GM12878 (cell line): ENCODE results near the gene FAM227B. TPM values are rescaled to one million over a fixed set of nuclear protein-coding genes. Genes with fewer than 3 reads are reported as not detected.

Experiments used
- ATF7 ChIP-seq: fragments of 450-650 bp; IDR thresholded peaks from 2 replicates; pipeline ENCODE4 v1.6.1; 2016; ENCODE audit warnings: low read depth, mild to moderate bottlenecking
- BACH1 ChIP-seq: fragments of 450-650 bp; IDR thresholded peaks from 2 replicates; pipeline ENCODE4 v1.6.1; 2017; ENCODE audit warnings: mild to moderate bottlenecking, borderline replicate concordance
- BCL11A ChIP-seq: IDR thresholded peaks from 2 replicates; pipeline ENCODE4 v1.6.1; 2011; ENCODE audit warnings: low read depth, low read length
- BHLHE40 ChIP-seq, 2 experiments: fragments of 450-650 bp in 1 of 2; IDR thresholded peaks; 2 replicates each; pipeline ENCODE4 v1.6.1; 2011 to 2017; ENCODE audit warnings: low read depth in 2 of 2, borderline replicate concordance in 1 of 2, improper control_type of control experiment in 1 of 2, low read length in 1 of 2, mild to moderate bottlenecking in 1 of 2
- CBX3 ChIP-seq: fragments of 200-600 bp; sonication (generic); IDR thresholded peaks from 2 replicates; pipeline ENCODE4 v1.6.1; 2016; ENCODE audit warnings: low read depth, borderline replicate concordance
- ETV6 ChIP-seq, 2 experiments: fragments of 450-650 bp in 1 of 2; IDR thresholded peaks in 1 of 2; conservative IDR thresholded peaks in 1 of 2; 2 replicates each; pipeline ENCODE4 v1.6.1; 2014; ENCODE audit warnings: antibody characterized with exemption in 1 of 2, borderline replicate concordance in 1 of 2, low read depth in 1 of 2, mild to moderate bottlenecking in 1 of 2, moderate library complexity in 1 of 2
- IKZF1 ChIP-seq: fragments of 450-650 bp; conservative IDR thresholded peaks from 2 replicates; pipeline ENCODE4 v1.6.1; 2017; ENCODE audit warnings: antibody characterized with exemption, mild to moderate bottlenecking
- IKZF2 ChIP-seq, 2 experiments: fragments of 450-650 bp; IDR thresholded peaks; 2 replicates each; pipeline ENCODE4 v1.6.1; 2017; ENCODE audit warnings: mild to moderate bottlenecking in 2 of 2, moderate library complexity in 2 of 2
- MTA3 ChIP-seq: IDR thresholded peaks from 2 replicates; pipeline ENCODE4 v1.6.1; 2012; ENCODE audit warnings: low read length, inconsistent platforms, borderline replicate concordance
- MXI1 ChIP-seq: fragments of 150-350 bp; IDR thresholded peaks from 2 replicates; pipeline ENCODE4 v1.6.1; 2011; ENCODE audit warnings: low read depth, mild to moderate bottlenecking, inconsistent platforms, low read length, improper control_type of control experiment
- NFYA ChIP-seq: IDR thresholded peaks from 2 replicates; pipeline ENCODE4 v1.6.1; 2011; ENCODE audit warnings: low read depth, mild to moderate bottlenecking, low read length, improper control_type of control experiment, borderline replicate concordance
- NFYB ChIP-seq: IDR thresholded peaks from 2 replicates; pipeline ENCODE4 v1.6.1; 2011; ENCODE audit warnings: low read depth, mild to moderate bottlenecking, low read length, improper control_type of control experiment, moderate library complexity; ENCODE audit not compliant: insufficient read depth
- TARDBP ChIP-seq: IDR thresholded peaks from 2 replicates; pipeline ENCODE4 v1.6.1; 2016; ENCODE audit warnings: borderline replicate concordance
- ZNF24 ChIP-seq: fragments of 450-650 bp; IDR thresholded peaks from 2 replicates; pipeline ENCODE4 v1.6.1; 2017; ENCODE audit warnings: antibody characterized with exemption, mild to moderate bottlenecking
- polyA plus RNA-seq, 11 experiments: library from polyadenylated mRNA; depleted of rRNA in 4 of 11; unstranded in 6 of 11; stranded (reverse) in 5 of 11; fragments of >200 nt; fragmentation: Nextera tagmentation in 4 of 11; fragmentation: Illumina TruSeq in 1 of 11; extraction: Ambion mirVana in 4 of 11; extraction: Trizol in 1 of 11; gene quantifications; 1 replicate in 1 of 11; 2 replicates in 10 of 11; pipeline versions ENCODE4 v1.2.1 to v1.2.3, GENCODE V29; 2011 to 2016; ENCODE audit warnings: inconsistent platforms in 2 of 11, missing spikeins in 2 of 11, low read depth in 1 of 11
- total RNA-seq, 4 experiments: library from RNA; depleted of rRNA in 3 of 4; stranded (reverse); fragments of >200 nt in 3 of 4; fragmentation: Illumina TruSeq in 1 of 4; extraction: Trizol in 1 of 4; gene quantifications; 2 replicates each; pipeline versions ENCODE4 v1.2.1 to v1.2.3, GENCODE V29; 2013 to 2021
- TF ChIP-seq, protein P1 (sequence below): IDR thresholded peaks from 2 replicates; pipeline ENCODE4 v1.6.1; 2011; ENCODE audit warnings: mild to moderate bottlenecking, low read depth, low read length, moderate library complexity; ENCODE audit not compliant: insufficient replicate concordance
- TF ChIP-seq, protein P2 (sequence below): IDR thresholded peaks from 2 replicates; pipeline ENCODE4 v1.6.1; 2012; ENCODE audit warnings: low read depth, low read length, improper control_type of control experiment
- TF ChIP-seq, protein P3 (sequence below): IDR thresholded peaks from 2 replicates; pipeline ENCODE4 v1.6.1; 2012; ENCODE audit warnings: low read depth, low read length, improper control_type of control experiment
- TF ChIP-seq, protein P4 (sequence below): fragments of 450-650 bp; formaldehyde crosslinking; IDR thresholded peaks from 2 replicates; pipeline ENCODE4 v1.5.0; 2022; ENCODE audit warnings: mild to moderate bottlenecking, missing genetic modification characterization
- TF ChIP-seq, protein P5 (sequence below): fragments of 450-650 bp; IDR thresholded peaks from 2 replicates; pipeline ENCODE4 v1.6.1; 2017; ENCODE audit warnings: mild to moderate bottlenecking, low read depth, inconsistent platforms; ENCODE audit not compliant: poor library complexity, severe bottlenecking

The FAM227B gene
- total and polyA plus RNA-seq, 10 of the 15 experiments (the other 5 are each of a cell fraction or from before 2014, with no cell fraction given) = 3.9 to 12.6 (median 6.9) TPM

DNA sequence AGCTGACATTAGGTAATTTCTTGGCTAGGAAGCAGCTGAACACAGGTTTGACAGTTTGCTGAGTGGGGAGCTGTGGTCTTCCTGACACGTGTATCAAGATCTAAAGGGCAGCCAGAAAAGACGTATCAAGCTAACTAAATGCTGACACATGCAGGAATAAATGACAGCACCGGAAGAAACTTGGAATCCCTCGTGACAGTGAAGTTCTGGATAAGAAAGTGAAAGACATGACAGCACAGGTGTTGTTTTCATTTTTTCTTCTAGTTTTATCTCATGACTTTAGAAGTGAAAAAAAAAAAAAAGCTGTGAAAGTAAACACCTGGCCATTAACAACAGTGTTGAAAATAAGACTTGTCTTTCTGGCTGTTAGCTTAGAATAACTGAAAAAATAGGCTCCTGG is 148.9 kb downstream of the FAM227B start (continued):
- TF ChIP-seq, protein P1, sequence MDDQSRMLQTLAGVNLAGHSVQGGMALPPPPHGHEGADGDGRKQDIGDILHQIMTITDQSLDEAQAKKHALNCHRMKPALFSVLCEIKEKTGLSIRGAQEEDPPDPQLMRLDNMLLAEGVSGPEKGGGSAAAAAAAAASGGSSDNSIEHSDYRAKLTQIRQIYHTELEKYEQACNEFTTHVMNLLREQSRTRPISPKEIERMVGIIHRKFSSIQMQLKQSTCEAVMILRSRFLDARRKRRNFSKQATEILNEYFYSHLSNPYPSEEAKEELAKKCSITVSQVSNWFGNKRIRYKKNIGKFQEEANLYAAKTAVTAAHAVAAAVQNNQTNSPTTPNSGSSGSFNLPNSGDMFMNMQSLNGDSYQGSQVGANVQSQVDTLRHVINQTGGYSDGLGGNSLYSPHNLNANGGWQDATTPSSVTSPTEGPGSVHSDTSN = no peak
- peak; percentile 63; a peak in 3 of 4 replicates for TF ChIP-seq IKZF2 (IDR thresholded peaks at IDR 0.05)
- peak; percentile 36; the same call in 1 of the 2 replicates for TF ChIP-seq IKZF1
- TF ChIP-seq ATF7 = peak; percentile 95
- TF ChIP-seq, protein P2, sequence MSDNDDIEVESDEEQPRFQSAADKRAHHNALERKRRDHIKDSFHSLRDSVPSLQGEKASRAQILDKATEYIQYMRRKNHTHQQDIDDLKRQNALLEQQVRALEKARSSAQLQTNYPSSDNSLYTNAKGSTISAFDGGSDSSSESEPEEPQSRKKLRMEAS = peak; percentile 30; the same call in 1 of the 2 replicates
- peak; percentile 85 to 90; a peak in 3 of 4 replicates for TF ChIP-seq BHLHE40 (IDR thresholded peaks at IDR 0.05; ENCODE audit: borderline replicate concordance in 1 of 2, low read depth in 2 of 2, low read length in 1 of 2)
- no peak for TF ChIP-seq MTA3
- TF ChIP-seq BACH1 = peak; percentile 68; the same call in 1 of the 2 replicates
- TF ChIP-seq MXI1 = peak; percentile 26; the same call in 1 of the 2 replicates
- no peak for TF ChIP-seq BCL11A
- TF ChIP-seq ZNF24 = no peak
- TF ChIP-seq CBX3 = no peak
- no peak for TF ChIP-seq NFYA
- TF ChIP-seq ETV6 (conservative IDR thresholded peaks at IDR 0.05 in 1 of 2, IDR thresholded peaks at IDR 0.05 in 1 of 2; ENCODE audit: borderline replicate concordance in 1 of 2, low read depth in 1 of 2) = no peak
- TF ChIP-seq, protein P3, sequence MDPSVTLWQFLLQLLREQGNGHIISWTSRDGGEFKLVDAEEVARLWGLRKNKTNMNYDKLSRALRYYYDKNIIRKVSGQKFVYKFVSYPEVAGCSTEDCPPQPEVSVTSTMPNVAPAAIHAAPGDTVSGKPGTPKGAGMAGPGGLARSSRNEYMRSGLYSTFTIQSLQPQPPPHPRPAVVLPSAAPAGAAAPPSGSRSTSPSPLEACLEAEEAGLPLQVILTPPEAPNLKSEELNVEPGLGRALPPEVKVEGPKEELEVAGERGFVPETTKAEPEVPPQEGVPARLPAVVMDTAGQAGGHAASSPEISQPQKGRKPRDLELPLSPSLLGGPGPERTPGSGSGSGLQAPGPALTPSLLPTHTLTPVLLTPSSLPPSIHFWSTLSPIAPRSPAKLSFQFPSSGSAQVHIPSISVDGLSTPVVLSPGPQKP = no peak
- TF ChIP-seq, protein P4, sequence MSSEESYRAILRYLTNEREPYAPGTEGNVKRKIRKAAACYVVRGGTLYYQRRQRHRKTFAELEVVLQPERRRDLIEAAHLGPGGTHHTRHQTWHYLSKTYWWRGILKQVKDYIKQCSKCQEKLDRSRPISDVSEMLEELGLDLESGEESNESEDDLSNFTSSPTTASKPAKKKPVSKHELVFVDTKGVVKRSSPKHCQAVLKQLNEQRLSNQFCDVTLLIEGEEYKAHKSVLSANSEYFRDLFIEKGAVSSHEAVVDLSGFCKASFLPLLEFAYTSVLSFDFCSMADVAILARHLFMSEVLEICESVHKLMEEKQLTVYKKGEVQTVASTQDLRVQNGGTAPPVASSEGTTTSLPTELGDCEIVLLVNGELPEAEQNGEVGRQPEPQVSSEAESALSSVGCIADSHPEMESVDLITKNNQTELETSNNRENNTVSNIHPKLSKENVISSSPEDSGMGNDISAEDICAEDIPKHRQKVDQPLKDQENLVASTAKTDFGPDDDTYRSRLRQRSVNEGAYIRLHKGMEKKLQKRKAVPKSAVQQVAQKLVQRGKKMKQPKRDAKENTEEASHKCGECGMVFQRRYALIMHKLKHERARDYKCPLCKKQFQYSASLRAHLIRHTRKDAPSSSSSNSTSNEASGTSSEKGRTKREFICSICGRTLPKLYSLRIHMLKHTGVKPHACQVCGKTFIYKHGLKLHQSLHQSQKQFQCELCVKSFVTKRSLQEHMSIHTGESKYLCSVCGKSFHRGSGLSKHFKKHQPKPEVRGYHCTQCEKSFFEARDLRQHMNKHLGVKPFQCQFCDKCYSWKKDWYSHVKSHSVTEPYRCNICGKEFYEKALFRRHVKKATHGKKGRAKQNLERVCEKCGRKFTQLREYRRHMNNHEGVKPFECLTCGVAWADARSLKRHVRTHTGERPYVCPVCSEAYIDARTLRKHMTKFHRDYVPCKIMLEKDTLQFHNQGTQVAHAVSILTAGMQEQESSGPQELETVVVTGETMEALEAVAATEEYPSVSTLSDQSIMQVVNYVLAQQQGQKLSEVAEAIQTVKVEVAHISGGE = no peak
- TF ChIP-seq, protein P5, sequence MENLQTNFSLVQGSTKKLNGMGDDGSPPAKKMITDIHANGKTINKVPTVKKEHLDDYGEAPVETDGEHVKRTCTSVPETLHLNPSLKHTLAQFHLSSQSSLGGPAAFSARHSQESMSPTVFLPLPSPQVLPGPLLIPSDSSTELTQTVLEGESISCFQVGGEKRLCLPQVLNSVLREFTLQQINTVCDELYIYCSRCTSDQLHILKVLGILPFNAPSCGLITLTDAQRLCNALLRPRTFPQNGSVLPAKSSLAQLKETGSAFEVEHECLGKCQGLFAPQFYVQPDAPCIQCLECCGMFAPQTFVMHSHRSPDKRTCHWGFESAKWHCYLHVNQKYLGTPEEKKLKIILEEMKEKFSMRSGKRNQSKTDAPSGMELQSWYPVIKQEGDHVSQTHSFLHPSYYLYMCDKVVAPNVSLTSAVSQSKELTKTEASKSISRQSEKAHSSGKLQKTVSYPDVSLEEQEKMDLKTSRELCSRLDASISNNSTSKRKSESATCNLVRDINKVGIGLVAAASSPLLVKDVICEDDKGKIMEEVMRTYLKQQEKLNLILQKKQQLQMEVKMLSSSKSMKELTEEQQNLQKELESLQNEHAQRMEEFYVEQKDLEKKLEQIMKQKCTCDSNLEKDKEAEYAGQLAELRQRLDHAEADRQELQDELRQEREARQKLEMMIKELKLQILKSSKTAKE = peak; percentile 22
- no peak for TF ChIP-seq TARDBP
- TF ChIP-seq NFYB = no peak
